Activated CD8-positive, alpha-beta memory T cell treated with anti-CD3 and anti-CD28 coated beads for 1 hour (primary cell): Measurements from ENCODE around the gene DNAJB12.
A peak's percentile ranks its signal among the peaks of the same experiment; 100 is the strongest.
"Not testable (repeated sequence)": the region's sequence is repeated elsewhere in the genome, so short reads cannot be mapped to it uniquely, and the experiment has no call there.

ENCODE experiments used
- DNase-seq, 2 donors: peaks; one replicate each; pipeline ENCODE4 v3.0.0-alpha.2; 2020; ENCODE audit warnings: low read depth in 1 of 2; ENCODE audit errors: extremely low read depth in 1 of 2

Gene DNAJB12

DNA sequence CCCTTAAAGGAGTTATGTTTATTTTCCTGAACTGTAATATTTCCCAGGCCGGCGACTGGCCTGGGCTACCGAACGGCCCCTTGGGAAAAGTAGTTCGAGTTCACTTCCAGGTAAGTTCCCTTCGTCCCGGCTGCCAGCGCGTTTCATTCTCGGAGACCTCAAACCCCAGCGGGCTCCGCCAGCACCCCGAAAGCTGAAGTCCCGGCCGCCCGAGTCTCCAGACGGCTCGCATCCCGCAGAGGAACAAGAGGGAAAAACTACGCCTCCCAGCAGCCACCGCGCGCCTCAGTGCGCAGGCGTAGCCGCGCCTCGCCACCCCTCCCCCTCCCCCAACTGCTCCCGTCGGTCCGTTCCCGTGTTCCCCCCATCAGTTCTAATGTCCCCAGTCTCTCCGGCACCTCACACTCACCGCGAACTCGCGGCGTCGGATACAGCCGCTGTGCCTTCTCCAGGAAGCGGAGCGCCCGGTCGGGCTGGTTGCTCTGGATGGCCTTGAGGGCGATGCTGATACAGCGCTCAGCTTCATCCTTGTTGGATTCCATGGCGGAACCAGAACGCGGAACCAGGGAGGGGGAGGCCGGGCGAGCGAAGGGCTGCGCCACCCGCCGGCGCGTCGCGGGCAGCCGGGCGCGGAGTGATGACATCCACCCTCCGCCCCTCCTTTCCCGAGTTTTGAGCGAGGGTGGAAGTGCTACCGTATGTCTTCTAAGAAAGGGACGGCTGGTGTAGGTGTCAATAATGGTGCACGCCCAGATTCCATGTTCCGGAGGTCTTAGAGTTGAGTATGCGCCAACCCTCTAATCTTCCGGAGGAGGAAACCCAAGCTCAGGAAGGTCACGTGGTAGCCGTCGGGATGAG, at the start of gene DNAJB12:
Gene DNAJB12, minus strand, starts transcription at position 564 of the 858 bp plus-strand sequence. Its CDS starts 22 bp downstream, at position 542.
- DNase-seq = peak; percentile 56 to 75

- DNase-seq = not testable (repeated sequence)
These were observed 40.9 kb upstream of the DNAJB12 start for GRCh38 chr10:72395581-72395980.

GRCh38 chr10:72392571-72392970, 37.9 kb upstream of the DNAJB12 start:
- DNase-seq = no peak

DNA sequence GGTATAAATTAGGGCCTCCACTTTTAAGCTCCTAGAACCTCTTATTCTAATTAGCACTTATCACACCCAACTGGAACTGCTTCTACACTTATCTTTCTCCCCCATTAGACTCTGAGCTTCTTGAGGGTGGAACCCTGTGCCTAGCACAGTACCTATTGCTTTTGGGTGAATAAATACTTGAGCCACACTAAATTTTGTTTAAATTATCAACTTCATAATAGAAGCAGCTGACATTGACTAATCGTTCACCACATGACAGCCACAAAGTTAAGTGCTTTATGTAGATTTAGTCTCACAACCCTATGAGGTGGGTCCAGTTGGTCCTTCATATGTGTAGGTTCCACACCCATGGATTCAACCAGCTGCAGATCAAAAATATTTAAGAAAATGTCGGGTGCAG, 36.0 kb upstream of the DNAJB12 start:
- DNase-seq = no peak

GRCh38 chr10:72389716-72390115, 35.0 kb upstream of the DNAJB12 start:
- no peak for DNase-seq

DNA sequence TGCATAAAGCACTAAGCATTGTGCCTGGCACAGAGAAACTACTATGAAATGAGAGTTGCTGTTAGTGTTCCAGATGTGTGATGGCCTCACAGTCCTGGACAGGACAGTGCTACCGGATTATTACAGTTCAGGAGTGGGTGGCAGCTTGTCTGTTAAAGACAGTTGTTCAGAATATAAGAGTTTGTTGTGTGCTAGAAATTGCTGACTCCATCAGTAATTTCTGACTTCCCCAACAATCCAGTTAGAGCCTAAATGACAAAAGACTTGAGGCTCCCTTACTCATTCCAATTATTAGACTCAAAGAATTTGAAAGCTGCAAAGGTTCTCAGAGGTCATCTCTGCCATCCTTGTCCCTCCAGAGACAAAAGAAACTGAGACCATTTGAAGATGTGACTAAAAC, 34.3 kb upstream of the DNAJB12 start:
- DNase-seq = no peak

DNA sequence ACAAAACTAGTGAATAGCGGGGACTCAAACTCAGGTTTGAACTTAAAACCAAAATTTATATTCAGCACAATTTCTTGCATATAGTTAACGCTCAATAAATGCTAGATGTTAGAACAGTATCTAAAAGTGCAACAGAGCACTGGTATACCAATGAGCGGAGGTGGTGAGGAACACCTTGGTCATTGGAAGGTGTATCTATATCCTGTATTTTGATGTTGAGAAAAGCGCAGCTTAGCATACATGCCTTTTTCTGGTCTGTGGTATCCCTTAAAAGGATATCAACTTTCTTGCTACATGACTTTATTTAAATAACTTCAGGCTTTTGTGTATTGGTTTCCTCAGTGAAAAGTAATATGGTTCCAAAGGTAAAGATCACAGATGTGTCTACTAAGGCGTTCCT, 33.3 kb upstream of the DNAJB12 start:
- DNase-seq = no peak

GRCh38 chr10:72386916-72387586, 32.3 kb upstream of the DNAJB12 start:
- no peak for DNase-seq

GRCh38 chr10:72385724-72386123, 31.0 kb upstream of the DNAJB12 start:
- DNase-seq = no peak

- not testable (repeated sequence) for DNase-seq
These were observed 30.3 kb upstream of the DNAJB12 start for GRCh38 chr10:72384982-72385381.

GRCh38 chr10:72379776-72380175, 25.1 kb upstream of the DNAJB12 start:
- DNase-seq = no peak

GRCh38 chr10:72379062-72379461, 24.3 kb upstream of the DNAJB12 start:
- no peak for DNase-seq

GRCh38 chr10:72375585-72375984, 20.9 kb upstream of the DNAJB12 start:
- no peak for DNase-seq

- no peak for DNase-seq
These were observed 20.5 kb upstream of the DNAJB12 start for GRCh38 chr10:72375173-72375572.

DNA sequence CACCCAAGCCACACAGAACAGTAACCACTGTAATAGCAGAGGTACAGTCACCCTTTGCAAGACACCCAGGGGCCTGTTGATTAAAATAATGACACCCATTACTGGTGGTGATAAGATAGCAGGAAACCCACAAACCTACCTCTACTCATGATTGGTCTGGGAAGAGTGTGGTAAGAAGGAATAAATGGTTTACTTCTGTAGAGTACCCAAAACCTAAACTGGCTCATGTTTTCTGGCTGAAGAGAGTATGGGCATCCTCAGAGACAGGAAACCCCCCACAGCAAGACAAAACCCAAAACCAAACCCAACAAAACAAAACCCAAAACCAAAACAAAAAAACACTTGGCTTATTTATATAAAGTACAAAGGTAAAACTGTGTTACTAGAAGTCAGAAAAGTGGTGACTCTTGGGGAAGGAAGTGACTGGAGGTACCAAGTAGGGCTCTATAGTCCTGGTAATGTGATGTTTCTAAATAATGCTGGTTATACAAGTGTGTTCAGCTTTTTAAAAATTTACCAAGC, 15.5 kb upstream of the DNAJB12 start:
- DNase-seq = no peak

GRCh38 chr10:72367301-72367960, 12.7 kb upstream of the DNAJB12 start:
- no peak for DNase-seq

GRCh38 chr10:72365106-72365895, 10.6 kb upstream of the DNAJB12 start:
- no peak for DNase-seq

DNA sequence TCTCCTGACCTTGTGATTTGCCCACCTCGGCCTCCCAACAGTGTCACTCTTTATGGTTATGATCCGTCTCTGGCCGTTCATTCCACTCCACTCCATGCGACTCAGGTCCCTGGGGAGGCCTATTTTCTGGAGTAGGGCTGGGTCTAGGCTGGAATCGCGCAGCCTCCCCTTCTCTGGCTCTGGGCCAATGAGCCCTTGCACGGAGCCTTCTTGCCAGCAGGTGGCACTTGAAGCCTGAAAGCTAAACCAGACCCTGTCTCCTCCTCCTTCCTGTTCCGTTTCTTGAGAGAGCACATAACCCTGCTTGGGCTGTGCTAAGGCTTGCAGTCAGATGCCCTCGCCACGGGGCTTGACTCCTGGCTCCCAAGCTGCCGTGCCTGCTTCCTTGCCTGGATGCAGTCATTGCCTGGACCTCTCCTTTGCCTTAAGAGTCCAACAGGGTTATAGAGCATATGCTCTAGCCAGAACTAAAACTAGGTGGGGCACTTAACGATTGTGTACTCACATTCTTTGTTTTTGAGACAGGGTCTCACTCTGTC, 9.6 kb upstream of the DNAJB12 start:
- DNase-seq = peak; percentile 65 to 71

DNA sequence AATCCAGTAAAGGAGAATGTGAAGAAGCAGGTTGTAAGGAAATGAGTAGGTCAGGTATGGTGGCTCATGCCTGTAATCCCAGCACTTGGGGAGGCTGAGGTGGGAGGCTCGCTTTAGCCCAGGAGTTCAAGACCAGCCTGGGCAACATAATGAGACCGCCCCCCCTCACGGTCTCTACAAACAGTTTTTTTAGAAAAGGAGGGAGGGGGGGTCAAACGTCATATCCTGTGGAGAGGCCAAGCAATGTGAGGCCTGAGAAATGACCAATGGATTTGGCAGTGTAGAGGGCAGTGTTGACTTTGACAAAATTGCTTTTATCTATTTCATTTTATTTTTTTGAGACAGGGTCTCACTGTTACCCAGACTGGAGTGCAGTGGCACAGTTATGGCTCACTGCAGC, 2.3 kb upstream of the DNAJB12 start:
- DNase-seq = no peak

DNA sequence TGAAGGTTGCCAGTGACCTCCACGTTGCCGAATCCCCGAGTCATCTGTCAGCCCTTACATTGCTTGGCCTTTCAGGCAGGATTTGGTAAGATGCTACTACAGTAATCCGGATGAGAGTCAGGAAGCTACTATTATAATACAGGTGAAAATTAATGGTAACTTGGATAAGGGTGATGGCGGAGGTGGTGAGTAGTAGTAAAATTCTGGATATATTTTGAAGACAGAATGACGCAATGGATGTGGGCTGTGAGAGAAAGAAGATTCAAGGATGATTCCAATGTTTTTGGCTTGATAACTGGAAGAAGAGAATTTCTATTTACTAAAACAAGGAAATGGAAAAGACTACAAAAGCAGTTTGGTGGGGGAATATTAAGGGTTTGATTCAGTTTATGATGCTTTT, 1.4 kb upstream of the DNAJB12 start:
- DNase-seq = no peak
